GM10266 (cell line): ENCODE measurements around the gene AFAP1.

Source experiments
- DNase-seq: peaks from one replicate; pipeline ENCODE4 v3.0.0; 2012; ENCODE audit errors: extremely low spot score
- TF ChIP-seq, protein P1 (sequence below): IDR thresholded peaks from 2 replicates; pipeline ENCODE4 v1.5.1; 2012; ENCODE audit warnings: mild to moderate bottlenecking, low read depth; ENCODE audit not compliant: control insufficient read depth, insufficient read depth; ENCODE audit errors: missing control alignments

Gene AFAP1

DNA sequence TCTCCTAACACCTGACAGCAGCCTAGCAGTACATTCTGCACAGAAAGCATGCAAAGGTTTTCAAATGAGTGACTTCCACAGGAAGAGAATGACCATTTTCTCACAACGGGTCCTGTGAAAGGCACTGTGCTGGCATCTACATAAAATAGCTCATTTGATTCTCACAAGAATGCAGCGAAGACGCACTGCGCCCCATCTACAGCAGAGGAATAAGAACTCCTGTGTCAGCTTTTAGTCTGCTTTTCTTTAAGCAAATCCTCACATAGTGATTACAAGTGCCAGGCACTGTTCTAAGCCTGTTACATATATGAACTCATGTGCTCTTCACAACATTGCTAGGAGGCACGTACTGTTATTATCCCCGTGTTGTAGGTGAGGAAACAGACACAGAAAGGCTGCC is 62.5 kb downstream of the AFAP1 start:
- DNase-seq: no peak
- TF ChIP-seq, protein P1, sequence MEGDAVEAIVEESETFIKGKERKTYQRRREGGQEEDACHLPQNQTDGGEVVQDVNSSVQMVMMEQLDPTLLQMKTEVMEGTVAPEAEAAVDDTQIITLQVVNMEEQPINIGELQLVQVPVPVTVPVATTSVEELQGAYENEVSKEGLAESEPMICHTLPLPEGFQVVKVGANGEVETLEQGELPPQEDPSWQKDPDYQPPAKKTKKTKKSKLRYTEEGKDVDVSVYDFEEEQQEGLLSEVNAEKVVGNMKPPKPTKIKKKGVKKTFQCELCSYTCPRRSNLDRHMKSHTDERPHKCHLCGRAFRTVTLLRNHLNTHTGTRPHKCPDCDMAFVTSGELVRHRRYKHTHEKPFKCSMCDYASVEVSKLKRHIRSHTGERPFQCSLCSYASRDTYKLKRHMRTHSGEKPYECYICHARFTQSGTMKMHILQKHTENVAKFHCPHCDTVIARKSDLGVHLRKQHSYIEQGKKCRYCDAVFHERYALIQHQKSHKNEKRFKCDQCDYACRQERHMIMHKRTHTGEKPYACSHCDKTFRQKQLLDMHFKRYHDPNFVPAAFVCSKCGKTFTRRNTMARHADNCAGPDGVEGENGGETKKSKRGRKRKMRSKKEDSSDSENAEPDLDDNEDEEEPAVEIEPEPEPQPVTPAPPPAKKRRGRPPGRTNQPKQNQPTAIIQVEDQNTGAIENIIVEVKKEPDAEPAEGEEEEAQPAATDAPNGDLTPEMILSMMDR: no peak

DNA sequence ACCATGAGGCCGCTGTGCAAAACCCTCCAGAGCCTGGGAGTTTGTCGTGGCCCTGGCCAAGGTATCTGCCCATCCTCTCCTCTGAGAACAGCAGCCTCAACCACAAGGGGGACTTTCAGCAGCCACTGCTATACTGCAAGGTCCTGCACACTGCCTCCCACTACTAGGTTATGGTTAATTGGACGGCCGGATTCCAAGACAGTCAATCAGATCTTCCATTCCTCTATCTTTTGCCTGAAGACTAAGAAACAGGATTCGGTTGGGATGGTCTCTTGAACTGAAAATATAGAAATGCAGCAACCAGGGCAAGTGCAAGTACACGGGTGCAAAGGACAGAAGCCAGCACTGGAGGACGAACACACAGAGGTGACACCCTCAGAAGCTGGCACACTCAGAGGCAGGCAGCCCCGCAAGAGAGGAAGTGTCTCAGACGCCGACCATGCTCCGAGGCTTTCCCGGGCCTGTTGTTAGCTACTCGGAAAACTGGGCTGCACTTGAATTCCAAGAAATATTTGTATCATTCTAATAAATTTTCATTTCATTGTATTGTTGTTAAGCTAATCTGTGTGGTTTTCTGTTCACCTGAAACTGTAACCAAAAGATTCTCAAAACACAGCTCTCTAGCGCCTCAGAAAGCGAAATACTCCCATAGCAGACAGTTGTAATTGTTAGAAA is 63.3 kb downstream of the AFAP1 start:
- TF ChIP-seq, protein P1: no peak

DNA sequence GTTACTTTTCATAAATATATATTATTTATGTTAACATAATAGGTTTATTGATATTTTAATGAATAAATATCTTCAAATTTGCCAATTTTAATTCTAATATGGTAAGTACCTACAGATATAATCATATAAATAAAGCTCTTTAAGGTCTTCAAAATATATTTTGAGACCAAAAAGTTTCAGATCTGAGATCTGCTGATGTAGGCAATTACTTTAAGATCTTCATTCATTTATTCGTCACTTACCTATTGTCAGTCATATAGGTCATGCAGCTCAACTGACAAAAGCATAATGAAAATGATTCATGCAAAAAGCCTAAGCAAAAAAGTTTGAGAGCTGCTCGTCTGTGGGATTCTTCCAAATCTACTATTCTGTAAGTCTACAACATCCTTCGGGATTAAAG is 64.8 kb downstream of the AFAP1 start:
- TF ChIP-seq, protein P1: no peak
- DNase-seq: no peak

More for the DNA sequence above, 63.3 kb downstream of the AFAP1 start:
- no peak for DNase-seq

DNA sequence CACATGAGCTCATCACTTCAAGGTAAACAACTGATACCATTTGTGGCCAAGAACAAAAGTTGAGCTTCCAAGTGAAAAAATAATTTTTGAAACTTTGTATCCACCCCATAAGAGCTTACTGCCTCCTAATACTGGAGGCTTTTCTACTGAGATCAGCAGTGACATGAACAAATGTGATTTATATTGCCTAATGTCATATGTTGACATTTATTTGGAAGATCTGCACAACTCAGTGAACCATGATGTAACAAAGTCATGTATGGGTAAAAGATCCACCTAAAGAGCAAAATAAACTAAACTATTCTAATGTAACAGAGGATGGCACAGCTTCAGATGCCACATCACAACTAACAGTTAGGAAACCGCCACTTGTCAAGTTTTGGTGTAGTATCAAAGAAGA is 65.8 kb downstream of the AFAP1 start:
- TF ChIP-seq, protein P1: no peak
- DNase-seq: no peak

DNA sequence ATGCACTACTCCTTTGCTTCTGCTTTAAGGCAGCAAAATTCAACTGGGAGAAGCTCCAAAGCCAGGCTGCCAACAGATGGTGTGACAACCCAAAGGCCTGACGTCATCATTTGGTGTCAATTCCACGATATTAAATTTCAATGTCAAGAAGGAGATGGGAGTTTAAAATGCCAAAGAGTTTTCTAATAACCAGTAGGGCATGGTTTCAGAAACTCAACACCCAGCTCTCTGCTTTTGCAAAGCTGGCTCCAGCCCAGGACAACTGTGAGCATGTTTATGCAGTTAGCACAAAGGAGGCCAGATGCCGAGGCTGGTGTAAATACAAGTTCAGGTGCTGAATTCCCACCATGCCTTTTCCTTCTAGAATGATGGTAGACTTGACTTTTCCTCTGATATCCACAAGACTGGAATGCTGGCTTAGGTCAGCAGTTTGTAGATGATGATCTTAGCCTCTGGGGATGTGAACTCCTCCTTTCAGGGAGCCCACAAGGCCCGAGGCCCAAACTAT is 67.3 kb downstream of the AFAP1 start:
- no peak for DNase-seq
- TF ChIP-seq, protein P1: no peak

DNA sequence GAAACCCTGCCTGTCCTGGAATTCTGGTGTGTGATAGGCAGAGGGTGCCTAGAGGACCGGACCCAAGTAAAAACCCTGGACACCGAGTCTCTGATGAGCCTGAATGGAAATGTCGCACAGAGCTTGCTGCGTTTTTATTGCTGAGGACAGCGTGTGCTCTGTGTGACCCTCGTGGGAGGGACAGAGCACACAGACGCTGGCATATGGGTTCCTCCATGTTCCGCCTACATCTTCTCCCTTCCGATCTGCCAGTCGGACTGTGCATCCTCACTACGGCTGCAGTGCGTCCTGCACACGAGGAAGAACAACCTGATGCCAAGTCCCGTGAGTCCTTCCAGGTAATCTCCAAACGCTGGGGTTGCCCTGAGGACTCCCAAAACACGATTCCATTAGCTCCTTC is 68.3 kb downstream of the AFAP1 start:
- TF ChIP-seq, protein P1: no peak
- DNase-seq: no peak

DNA sequence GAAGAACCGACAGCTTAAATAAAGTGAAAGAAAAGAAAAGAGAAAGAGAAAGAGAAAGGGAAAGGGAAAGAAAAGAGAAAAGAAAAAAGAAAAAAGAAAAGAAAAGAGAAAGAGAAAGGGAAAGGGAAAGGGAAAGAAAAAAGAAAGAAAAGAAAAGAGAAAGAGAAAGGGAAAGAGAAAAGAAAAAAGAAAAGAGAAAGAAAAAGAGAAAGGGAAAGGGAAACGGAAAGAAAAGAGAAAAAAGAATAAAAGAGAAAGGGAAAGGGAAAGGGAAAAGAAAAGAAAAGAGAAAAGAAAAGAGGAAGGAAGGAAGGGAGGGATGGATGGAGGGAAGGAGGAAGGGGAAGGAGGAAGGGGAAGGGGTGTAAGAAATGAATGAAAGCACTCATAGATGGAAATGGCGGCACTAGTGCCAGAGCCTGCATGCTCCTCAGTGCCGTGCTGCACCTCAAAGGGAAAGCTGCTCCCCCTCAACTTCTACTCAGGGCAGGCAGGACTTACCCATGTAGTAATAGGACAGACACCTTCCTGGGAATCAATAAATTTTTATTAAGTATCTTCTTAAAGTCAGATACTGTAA is 70.7 kb downstream of the AFAP1 start:
- DNase-seq: no peak
- TF ChIP-seq, protein P1: no peak
